ENCODE measurements around the gene MAP4K4.
"Not testable (repeated sequence)": the region's sequence is repeated elsewhere in the genome, so short reads cannot be mapped to it uniquely, and the experiment has no call there.

Gene MAP4K4

DNA sequence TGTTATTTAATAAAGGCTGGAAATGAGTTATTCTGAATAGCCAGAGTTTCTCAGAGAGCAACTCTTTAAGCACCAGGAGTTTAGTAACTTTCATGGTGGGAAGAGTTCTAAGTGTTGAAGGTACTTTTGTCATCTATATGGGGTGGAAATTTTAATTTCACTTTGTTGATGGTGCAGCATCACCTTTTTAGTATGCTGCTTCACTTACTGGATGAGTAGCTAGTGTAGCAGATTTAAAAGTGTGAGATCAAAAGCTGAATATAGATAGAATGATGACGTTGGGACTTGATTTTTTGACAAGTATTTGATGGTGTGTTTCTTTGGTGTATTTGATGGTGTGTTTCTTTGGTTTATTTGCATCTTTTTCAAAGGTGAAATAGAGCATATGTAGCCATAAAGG is 47.3 kb downstream of the MAP4K4 start:
- DNase-seq = no peak

DNA sequence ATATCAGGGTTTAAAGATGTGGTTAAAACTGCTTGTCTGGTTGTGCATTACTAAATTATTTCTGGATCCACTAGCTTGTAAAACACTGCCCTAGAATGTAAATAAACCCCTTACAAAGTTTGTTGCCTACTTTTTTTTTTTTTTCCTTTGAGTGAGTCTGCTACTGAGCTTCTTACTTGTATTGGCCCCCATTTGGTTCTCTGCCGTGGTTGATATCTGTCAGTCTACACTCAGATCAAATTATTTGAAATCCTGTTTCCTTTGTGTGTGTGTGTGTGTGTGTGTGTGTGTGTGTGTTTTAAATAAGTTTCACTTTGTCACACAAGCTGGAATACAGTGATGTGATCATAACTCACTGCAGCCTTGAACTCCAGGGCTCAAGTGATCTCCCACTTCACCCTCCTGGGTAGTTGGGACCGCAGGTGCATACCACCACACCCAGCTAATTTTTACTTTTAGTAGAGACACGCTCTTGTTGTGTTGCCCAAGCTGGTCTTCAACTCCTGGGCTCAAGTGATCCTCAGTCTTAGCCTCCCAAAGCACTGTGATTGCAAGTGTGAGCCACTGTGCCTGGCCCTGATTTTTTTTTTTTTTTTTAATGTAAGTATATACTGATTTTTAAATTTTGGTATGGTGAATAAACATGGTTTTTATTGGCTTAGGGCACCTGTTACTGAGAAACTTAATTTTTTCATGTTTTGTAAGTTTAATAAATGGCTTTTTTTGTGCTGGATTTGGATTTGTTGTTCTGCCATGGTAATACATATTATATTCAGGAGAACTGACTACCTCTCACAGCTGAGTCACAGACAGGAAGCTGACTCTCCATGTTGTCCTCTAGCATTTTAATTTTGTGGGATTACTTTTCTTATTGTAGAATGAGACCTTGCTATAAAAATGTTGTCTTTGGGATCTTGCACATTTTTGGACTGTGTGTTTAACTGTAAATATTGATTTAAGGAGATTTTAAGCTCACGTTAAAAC is 48.5 kb downstream of the MAP4K4 start:
- no peak for DNase-seq

DNA sequence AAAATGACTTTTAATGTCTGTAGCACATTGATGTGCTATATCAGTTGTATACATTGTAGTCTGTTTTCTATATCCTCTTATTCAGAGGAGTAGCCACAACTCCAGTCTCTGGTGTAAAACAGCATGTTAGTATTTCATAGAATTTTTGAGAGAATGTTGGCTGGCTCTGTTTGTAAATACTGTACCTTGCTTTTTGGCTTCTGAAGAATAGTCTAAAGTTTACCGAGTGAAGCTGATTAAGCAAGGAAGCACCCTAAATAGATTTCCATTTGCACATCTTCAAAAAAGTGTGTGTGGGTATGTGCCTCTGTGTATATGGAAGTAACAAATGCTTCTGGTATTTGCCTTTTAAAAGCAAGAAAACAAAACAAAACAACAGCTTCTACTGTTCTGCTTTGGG is 50.5 kb downstream of the MAP4K4 start:
- no peak for DNase-seq

DNA sequence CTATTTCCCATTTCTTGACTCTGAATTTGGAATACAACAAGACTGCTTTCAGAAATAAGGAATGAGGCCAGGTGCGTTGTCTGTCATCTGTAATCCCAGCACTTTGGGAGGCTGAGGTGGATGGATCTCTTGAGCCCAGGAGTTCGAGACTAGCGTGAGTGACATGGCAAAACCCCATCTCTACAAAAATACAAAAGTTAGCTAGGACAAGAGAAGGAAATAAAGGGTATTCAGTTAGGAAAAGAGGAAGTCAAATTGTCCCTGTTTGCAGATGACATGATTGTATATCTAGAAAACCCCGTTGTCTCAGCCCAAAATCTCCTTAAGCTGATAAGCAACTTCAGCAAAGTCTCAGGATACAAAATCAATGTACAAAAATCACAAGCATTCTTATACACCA is 51.0 kb downstream of the MAP4K4 start:
- DNase-seq = not testable (repeated sequence)

DNA sequence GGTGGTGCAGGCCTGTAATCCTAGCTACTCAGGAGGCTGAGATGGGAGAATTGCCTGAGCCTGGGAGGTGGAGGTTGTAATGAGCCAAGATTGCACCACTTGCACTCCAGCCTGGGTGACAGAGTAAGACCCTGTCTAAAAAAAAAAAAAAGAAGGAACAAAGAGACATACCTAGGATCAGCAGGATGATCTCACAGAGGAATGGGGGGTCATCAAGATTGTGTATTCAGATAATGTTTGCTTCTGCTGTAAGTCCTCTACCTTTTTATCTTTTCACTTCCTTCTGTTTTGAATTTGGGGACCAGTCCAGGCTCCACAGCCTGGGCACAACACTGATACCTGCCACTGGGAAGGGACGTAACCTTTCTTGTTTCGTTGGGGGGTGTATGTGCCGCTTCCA is 53.2 kb downstream of the MAP4K4 start:
- no peak for DNase-seq

DNA sequence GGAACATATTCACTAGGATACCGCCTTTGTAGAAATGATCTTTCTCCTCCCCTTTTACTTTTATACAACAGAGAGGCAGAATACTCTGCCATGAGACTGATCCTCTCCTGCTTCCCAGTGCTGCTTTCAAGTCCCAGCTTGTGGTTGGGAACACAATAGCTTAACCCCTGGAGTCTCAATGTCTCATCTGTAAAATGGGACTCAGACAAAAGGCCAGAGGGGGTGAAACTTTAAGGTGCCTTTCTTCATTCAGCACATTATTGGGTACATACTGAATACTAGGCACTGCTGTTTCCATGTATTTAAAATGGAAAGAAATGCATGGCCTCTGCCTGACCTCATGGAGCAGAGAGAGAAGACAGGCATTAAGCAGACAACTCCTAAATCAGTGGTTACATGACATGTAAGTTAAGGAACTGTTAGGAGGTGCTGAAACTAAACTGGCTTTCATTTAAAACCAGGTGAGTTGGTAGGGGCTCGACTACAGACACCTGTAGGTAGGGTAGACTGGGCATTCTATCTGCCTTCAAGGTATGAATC is 53.8 kb downstream of the MAP4K4 start:
- DNase-seq = no peak

DNA sequence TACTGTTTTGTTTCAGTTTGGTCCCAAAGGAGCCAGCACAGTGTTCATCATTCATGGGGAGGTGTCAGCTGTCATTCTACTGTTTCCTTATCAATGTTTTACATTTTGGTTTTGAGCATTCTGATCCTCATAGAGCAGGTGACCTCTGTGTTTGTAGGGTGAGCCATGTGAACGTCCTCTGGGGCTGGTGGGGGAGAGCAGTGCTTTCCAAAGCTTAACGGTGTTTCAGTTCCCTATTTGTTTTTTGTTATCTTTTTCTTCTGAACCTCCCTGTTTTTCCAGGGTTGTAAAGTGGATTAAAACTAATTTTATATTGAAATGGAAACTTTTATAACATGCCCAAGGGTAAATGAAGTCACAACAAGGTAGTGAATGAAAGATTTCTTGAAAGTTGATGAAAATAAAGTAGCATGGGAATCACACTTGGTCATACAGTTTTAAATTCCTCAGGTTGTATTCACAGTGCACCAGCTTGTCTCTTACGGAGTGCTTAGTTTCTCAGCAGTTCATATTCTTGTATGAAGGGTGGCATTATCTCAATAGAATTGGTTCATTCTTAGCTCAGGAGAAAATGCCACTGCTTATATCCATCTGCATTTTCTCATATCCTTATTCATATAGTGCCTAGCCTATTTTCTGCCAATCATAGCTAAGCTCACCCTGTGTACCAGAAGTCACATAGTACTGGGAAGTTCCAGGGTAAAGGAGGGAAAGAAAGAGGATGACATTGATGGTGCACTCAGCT is 54.5 kb downstream of the MAP4K4 start:
- no peak for DNase-seq

DNA sequence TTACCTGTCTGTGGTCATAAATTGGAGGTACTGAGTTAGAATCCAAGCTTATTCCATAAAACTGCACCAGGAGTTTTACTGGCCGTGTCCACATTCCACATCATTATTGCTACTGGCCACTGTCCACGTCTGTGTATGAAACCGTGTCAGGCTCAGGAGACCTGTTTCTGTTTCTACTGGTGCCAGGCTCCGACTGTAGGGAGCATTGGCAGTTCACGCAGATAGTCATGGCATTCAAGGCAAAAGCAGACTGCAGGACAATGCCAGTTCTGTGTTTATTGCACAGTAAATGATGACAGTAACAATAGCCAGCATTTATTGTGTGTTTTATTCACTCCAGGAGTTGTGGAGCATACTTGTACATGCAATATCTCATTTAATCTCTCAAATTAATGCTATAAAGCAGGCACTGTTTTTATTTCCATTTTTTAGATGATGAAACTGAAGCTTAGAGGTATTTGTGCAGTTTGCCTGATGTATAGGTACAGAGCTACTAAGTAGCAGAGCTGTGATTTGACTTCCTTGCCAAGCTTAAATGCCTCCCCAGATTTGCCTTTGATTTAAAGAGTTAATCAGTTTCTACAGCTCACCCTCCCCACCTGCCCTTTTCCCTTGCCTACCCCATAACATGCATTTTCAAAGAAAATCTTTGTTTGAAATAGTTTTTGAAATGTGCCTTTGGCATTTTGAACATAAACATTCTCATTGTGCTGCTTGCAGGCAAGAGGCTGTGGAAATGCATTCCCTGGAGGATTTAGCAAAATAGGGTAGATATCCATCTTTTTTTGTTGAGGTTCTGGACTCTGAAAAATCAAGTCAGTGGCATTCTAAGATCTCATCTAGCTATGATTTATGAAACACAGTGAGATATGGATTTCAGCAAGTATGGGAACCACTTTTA is 55.5 kb downstream of the MAP4K4 start:
- no peak for DNase-seq

DNA sequence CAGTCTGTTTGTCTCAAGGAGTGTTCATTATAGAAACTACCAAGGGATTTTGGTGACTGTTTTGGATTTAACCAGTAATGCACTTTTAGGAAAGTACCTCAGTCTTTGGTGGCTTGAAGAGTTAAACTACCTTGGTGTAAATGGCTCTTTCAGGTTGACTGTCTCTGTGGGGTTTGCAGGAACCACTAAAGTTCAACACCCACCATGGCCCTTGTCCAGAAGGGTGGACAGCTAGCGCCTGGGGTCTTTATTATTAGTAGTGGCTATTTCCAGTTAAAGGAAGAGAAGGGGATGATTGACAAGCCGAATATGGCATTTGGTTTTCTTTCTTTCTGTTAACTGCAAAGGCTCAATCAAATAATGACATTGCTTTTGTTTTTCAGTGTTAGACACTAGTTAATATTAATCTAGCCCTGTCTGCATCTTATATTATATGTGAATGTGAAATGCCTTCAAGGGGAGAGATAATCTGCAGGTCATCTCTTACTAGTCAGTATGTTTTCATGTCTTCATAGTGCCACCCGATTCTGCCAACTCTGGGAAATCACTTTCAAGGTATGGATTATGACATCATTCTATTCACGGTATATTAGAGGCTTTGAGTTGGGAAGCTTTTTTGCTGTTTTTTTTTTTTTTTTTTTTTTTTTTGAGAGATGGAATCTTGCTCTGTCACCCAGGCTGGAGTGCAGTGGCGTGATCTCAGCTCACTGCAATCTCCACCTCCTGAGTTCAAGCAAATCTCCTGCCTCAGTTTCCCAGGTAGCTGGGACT is 56.4 kb downstream of the MAP4K4 start:
- DNase-seq = no peak

DNA sequence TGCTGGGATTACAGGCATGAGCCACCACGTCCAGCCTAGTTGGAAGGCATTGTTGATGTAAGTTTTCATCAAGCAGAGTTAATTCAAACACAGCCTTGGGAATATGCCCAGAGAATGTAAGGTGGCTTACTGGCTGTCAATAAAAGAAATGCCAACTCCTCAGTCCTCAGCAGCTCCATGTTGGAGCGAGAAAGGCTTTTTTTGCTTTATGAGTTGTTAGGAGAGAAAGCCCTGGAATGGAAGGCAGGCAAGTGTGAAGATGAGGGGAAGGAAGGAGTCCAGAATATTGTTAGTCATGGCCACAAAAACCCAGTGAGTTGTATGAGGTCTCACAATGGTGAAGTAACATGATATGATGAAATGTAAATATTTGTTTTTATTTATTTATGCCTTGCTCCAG is 57.1 kb downstream of the MAP4K4 start:
- no peak for DNase-seq

DNA sequence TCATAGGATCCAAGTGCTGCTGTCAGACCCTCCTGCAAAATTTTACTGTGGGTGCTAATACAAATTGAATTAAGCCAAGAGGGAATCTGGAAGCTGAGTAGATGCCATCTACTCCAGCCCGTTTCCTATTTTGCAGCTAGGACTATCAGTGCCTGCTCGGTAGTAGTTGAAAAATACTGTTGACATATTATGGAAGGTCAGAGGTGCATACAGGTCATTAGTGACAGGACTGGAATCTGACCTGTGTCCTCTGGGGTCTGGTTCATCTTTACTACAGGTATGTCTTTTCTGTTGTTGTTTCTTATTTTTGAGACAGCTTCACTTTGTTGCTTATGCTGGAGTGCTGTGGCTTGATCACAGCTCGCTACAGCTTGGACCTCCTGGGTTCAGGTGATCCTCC is 58.8 kb downstream of the MAP4K4 start:
- no peak for DNase-seq

DNA sequence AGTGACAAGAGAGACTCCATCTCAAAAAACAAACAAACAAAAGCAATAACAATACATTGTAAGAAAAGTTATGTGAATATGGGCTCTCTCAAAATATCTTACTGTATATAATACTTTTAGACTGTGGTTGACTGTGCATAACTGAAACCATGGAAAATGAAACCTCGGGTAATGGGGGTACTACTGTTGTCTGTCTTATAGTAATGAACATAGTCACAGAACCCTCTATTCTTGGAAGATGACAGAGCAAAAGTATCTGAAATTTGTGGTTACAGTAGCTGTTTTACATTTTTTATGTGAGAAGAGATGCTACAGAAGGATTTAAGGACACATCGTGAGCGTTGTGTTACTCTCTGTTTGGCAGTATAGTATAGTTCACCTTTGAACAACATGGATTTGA is 60.5 kb downstream of the MAP4K4 start:
- peak; percentile 35 for DNase-seq

DNA sequence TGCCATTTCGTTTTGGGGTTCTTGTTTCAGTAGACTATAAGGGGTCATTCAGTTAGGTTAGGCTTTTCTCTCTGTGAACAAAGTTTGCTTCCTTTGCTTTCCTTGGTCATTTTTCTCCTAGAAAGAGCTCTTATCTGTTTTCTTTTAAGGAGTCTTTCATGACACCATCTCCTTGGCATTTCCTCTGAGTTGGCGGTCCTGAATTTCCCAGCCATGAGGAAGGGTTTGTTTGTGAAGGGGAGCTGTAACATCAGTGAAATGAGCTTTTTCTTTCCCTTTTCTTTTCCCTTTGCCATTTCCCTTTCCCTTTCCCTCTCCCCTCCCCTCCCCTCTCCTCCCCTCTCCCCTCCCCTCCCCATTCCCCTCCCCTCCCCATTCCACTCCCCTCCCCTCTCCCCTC is 61.7 kb downstream of the MAP4K4 start:
- no peak for DNase-seq

DNA sequence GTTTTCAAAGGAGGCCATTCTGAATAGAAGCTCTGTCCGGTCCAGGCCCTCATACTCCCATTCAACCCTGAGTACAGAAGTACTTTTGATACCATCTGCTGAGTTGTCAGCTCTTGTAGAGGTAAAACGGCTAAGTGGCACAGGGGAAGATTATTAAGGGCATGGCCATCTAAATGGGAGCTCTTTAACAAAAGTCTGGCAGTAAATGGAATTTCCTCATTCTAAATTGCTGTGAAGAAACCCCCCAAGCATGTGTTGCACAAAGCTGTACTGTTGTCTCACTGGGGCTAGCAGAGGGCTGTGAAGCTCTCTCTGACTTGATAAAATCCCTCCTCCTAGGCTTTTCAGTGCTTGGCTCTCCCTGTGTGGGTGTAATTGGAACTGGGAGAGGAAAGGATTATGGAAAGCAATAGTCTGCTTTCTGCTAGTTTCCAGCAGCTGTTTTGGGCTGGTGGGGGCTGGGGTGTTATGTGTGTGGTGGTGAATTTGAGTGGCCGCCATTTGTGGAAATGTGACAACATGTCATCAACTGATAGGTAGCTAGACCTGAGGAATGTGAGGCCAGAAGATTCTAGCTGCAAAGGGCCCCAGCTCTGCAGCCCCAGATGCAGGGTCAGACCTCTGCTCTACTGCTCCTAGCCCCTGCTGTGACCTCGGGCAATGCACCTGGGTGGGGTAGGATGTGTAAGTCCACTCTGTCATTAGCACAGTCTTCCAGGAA is 65.1 kb downstream of the MAP4K4 start:
- no peak for DNase-seq

DNA sequence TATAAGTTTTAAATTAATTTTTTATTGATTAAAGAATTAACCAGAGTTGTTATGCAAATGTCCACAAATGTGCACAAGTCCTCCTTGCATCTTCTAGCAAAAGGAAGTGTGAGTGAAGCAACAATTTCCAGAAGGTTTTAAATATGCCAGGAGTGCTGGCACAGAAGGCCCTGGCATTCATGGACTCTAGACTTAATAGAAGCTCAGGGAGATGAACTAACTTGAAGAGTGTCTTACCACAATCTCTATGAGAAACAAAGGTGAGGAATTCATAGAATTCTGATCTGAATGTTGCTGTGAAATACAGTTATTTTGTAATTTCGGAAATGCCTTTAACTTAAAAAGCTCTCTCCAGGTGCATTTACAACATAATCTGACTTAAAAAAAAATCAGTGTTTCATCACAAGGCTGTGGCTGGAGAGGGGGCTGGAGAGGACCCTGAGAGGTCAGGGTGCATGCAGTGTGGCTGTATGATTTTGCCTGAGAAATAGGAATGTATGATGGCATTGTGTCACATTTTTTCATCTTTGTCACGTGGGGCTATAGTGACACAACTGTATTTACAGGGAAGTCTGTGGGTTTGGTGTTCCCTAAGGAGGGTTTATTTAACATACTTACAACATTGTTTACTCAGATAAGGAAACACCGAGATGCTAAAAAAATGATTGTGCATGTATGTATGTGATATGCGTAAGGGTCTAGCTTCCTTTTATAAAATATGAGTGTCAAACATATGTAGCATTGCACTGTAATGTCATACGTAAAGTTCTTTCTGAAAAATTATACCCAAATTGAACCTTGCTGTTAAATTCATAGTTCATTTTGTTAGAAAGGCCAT is 66.2 kb downstream of the MAP4K4 start:
- DNase-seq = no peak

DNA sequence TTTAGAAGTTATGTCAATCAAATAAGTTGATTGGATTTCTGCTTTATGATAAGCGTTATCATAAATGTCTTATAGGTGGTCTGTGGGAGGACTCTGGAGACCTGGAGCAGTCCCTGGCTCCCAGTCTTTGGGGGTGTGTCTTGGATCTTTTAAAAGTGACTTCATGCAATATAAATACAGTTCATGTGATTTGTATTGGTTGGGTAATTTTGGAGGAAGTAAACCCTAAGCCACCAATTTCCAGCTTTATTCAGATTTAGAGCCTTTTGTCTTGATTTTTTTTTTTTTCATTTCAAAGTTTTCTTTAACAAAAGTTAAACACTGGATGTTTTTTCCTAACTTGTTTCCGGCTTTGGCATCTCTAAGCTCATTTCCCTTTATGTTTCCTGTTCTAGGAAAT is 68.8 kb downstream of the MAP4K4 start:
- DNase-seq = no peak

DNA sequence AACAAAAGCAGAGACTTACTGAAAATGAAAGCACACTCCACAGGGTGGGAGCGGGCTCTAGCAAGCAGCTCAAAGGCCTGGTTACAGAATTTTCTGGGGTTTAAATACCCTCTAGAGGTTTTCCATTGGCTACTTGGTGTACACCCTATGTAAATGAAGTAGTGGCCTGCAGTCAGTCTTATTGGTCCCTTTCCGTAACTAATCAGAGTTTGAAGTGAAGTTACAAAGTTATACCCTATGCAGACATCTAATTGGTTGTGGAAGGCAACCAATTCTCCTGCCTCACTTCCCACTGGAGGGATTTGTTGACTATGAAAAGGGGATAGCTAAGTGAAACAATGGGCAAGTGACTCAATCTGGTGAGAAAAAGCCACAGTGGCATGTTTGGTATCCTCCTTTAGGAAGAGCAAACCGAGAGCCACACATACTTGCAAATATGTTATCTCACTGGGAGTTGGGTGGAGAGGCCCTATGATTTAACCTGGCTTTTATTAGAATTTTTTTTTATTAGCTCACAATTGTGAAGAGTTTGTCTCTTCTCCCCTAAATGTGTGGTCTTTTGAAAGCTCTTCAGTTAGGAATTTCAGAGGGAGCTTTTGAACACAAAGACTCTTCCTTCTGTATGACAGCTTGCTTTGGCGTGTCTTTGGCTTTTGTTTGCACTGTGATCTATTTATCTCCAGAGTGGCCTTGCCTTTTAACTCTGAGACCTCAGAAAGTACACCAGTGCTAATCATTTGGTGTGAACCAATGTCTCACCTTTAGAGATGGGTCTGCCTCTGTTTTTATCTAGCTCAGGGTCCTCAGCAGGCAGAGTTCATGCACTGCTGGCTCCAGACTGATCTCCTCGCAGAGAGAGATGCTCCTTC is 69.6 kb downstream of the MAP4K4 start:
- DNase-seq = no peak

DNA sequence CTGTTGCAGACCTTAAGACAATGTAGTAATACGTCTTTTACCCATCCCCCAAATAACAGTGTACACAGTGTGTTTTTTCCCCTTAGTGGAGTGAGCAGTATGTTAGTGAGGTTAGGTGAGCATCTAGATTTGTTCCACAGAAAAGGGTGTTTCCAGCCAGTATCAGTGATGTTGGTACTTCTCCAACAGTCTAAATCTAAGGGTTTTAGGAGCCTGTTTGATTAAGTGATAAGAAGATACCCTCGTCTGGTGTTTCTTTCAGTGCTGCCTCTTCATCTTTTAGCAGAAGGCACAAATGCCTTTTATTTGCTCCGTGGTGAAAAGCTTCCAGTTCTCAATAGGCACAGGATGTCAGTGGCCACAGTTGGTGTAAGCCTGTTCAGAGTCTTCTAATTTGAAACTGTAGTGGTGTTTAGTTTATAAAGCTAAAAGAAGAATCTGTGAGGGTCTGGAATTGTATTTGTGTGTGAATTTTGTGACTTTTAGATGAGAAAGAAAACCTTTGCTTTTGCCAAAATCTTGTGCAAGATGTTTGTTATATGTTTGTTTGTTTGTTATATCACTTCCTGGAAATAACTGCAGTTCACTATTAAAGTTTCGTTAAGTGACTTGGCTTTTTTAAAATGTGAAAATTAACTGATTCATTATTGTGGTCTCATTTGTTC is 71.2 kb downstream of the MAP4K4 start:
- DNase-seq = no peak

DNA sequence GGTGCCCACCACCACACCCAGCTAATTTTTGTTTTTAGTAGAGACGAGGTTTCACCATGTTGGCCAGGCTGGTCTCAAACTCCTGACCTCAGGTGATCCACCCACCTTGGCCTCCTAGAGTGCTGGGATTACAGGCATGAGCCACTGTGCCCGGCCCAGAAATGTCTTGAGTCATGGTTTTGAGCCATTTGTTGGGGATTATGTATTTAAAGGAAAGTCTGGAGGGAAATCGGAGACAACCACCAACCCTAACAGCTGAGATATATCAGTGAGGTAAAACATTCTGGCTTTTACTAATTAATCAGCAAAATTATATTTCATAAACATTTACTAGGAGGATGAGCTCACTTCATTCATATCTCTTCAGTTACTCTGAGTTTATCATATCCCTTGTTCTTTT is 72.2 kb downstream of the MAP4K4 start:
- DNase-seq = not testable (repeated sequence)
